NCI-H1048 (cell line): ENCODE data around the gene FOXP1.

Source experiments
- DNase-seq: peaks from one replicate; lab custom pipeline; 2025; lab: John Stamatoyannopoulos, UW

Gene FOXP1

GRCh38 chr3:71077070-71077469, 506.5 kb downstream of the FOXP1 start:
- DNase-seq, result no peak

GRCh38 chr3:71076361-71077002, 507.0 kb downstream of the FOXP1 start:
- no peak for DNase-seq

- DNase-seq, result no peak
These were observed 508.0 kb downstream of the FOXP1 start for GRCh38 chr3:71075494-71075893.

- DNase-seq, result no peak
These were observed 509.1 kb downstream of the FOXP1 start for GRCh38 chr3:71074423-71074822.

GRCh38 chr3:71072986-71073385, 510.5 kb downstream of the FOXP1 start:
- DNase-seq, result no peak

GRCh38 chr3:71072287-71072686, 511.2 kb downstream of the FOXP1 start:
- no peak for DNase-seq

GRCh38 chr3:71070497-71071463, 512.7 kb downstream of the FOXP1 start:
- DNase-seq, result no peak

GRCh38 chr3:71069797-71070196, 513.7 kb downstream of the FOXP1 start:
- DNase-seq, result no peak

- DNase-seq, result no peak
These were observed 515.4 kb downstream of the FOXP1 start for GRCh38 chr3:71067977-71068654.

- DNase-seq, result no peak
These were observed 516.7 kb downstream of the FOXP1 start for GRCh38 chr3:71066849-71067261.

- no peak for DNase-seq
These were observed 517.2 kb downstream of the FOXP1 start for GRCh38 chr3:71066356-71066755.

GRCh38 chr3:71065764-71066013, 517.8 kb downstream of the FOXP1 start:
- DNase-seq, result no peak

- DNase-seq, result no peak
These were observed 518.4 kb downstream of the FOXP1 start for GRCh38 chr3:71064956-71065763.

- no peak for DNase-seq
These were observed 519.1 kb downstream of the FOXP1 start for GRCh38 chr3:71064291-71064955.

- no peak for DNase-seq
These were observed 519.7 kb downstream of the FOXP1 start for GRCh38 chr3:71063773-71064290.

- no peak for DNase-seq
These were observed 520.4 kb downstream of the FOXP1 start for GRCh38 chr3:71062952-71063772.

- no peak for DNase-seq
These were observed 521.2 kb downstream of the FOXP1 start for GRCh38 chr3:71062037-71062932.

GRCh38 chr3:71061581-71061980, 521.9 kb downstream of the FOXP1 start:
- peak; percentile 47 for DNase-seq

- no peak for DNase-seq
These were observed 522.5 kb downstream of the FOXP1 start for GRCh38 chr3:71061037-71061436.
